Activated CD8-positive, alpha-beta memory T cell treated with anti-CD3 and anti-CD28 coated beads, Interleukin-2, amount 50 U/mL, for 24 hours (primary cell): ENCODE measurements around the gene SLC1A7.
A peak's percentile ranks its signal among the peaks of the same experiment; 100 is the strongest.
"Not testable (repeated sequence)": the region's sequence is repeated elsewhere in the genome, so short reads cannot be mapped to it uniquely, and the experiment has no call there.

Source experiments
- DNase-seq: peaks from one replicate; pipeline ENCODE4 v3.0.0-alpha.2; 2020; ENCODE audit errors: extremely low read depth

The SLC1A7 gene

DNA sequence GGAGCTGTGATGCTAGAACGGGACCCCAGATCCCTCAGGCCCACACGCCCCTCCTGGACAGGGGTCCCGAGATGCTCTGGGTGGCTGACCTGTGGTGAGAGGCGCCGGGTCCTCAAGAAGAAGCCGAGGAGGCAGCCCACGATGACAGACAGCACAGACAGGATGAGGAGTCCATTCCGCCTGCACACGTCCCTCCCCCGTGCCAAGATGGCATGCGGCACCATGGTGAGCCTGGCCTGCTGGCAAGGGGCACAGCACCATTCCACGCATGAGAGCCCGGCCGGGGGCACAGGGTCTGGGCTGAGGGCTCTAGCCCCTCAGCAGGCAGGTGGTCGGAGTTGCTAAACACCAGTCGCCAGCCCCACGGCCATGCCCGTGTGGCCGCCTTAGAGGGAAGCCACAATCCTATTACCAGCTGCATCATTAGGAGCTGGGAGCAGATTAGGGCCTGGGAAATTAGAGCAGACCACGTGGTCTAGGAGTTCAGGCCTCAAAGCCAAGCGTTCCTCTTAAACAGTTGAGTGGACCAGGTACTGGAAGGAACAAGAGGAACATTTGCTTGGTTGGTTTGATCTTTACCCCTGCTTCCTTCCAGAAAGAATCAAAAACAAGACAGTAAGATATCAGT lies at the start of gene SLC1A7:
Gene SLC1A7, minus strand, starts transcription at position 413 of the 628 bp plus-strand sequence. Its CDS starts 189 bp downstream, at position 224.
- DNase-seq, result no peak

DNA sequence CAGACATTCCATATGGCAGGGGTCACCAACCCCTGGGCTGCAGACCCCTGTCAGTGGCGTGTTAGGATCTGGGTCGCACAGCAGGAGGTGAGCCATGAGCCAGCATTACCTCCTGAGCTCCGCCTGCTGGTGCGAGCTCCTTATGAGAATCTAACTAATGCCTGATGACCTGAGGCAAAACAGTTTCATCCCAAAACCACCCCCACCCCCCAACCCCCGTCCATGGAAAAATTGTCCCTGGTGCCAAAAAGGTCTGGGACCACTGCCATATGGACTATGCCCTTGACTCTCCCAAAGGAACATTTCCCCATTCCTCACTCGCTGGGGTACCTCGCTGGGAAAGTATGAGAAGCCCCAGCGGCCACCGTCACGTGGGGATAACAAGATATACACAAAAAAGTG lies 47.8 kb upstream of the SLC1A7 start:
- DNase-seq, result no peak

- DNase-seq, result no peak
Observed at GRCh38 chr1:53189061-53189460, 46.6 kb upstream of the SLC1A7 start.

GRCh38 chr1:53188099-53188498 lies 45.7 kb upstream of the SLC1A7 start:
- DNase-seq, result no peak

- DNase-seq, result no peak
Observed at GRCh38 chr1:53187401-53187800, 45.0 kb upstream of the SLC1A7 start.

DNA sequence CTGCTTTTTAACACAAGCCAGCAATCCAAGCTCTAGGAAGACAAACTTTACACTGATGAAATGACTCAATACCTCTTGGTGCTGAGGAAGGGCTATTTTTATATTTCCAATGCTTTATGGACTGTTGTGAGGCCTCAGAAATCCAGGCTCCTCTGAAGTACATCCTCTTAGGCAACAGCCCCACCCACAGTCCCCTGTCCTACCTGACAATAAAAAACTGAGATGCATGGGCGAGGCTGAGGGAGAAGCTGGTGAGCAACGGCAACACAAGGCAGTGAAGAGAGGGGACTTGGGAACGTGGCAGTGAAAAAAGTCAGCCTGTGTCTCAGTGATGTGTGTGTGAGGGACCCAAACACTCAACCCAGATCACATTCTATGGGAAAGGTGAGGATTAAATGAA lies 44.1 kb upstream of the SLC1A7 start:
- no peak for DNase-seq

- DNase-seq, result not testable (repeated sequence)
Observed at GRCh38 chr1:53185955-53186297, 43.5 kb upstream of the SLC1A7 start.

- no peak for DNase-seq
Observed at GRCh38 chr1:53183095-53183990, 40.9 kb upstream of the SLC1A7 start.

GRCh38 chr1:53182716-53183094 lies 40.3 kb upstream of the SLC1A7 start:
- no peak for DNase-seq

- DNase-seq, result peak; percentile 56
Observed at GRCh38 chr1:53182111-53182593, 39.7 kb upstream of the SLC1A7 start.

GRCh38 chr1:53180951-53181350 lies 38.5 kb upstream of the SLC1A7 start:
- DNase-seq, result no peak

GRCh38 chr1:53180226-53180625 lies 37.8 kb upstream of the SLC1A7 start:
- DNase-seq, result no peak

GRCh38 chr1:53176452-53177208 lies 34.2 kb upstream of the SLC1A7 start:
- no peak for DNase-seq

DNA sequence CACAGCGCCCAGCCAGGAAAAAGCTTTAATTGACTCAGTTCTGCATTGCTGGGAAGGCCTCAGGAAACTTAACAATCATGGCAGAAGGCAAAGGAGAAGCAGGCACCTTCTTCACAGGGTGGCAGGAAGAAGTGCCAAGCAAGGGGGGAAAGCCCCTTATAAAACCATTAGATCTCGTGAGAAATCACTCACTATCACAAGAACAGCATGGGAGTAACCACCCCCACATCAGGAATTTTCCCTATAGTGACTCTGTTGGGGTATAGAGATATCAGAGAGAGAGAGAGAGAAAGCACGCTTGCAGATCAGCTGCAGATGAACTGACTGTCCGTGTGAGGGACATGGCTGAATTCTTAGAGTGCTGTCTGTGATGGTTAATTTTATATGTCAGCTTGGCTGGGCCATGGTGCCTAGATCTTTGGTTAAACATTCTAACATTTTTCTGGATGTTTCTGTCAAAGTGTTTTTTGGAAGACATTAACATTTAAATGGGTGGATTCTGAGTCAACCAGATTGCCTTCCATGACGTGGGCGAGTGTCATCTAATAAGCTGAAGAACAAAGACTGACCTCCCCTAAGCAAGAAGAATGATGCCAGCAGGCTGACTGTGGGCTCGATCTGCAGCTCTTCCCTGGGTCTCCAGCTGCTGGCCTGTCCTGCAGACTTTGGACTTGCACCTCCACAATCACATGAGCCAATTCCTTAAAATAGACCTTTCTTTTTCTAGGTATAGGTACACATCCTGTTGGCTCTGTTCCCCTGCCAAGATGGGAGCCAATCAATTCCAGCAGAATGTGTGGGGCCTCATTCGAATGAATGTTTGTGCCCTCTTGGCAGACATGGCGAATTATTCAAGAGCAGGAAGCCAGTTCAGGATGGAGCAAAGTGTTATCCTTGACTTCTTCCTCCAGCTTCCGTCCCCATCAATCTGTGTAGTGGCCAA lies 32.8 kb upstream of the SLC1A7 start:
- DNase-seq, result no peak

GRCh38 chr1:53172426-53173128 lies 30.1 kb upstream of the SLC1A7 start:
- no peak for DNase-seq

GRCh38 chr1:53166912-53167311 lies 24.5 kb upstream of the SLC1A7 start:
- DNase-seq, result no peak

GRCh38 chr1:53166366-53166765 lies 23.9 kb upstream of the SLC1A7 start:
- DNase-seq, result no peak

DNA sequence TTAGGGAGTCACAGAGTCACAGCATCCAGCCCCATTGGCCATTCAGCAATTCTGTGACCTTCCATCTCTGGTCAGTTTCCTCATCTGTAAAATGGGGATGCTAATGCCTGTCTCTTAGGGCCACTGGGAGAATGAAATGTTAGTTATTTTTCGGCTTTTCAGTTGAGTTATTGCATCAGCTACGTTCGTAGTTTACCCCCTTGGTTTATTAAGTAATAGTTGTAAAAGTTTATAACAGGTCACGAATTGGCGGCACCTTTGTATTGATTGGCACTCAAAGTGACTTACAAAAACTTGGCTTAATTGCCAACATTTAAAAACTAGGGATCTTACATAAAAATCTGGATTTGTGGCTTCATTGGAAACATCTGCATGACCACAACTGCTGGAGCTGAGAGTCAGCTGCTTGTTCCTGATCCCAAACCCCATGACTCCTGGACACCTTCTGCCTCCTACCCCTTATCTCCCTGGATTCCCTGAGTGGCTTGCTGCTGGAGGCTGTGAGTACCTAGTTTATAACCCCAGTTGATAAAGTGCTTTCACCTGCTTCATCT lies 23.0 kb upstream of the SLC1A7 start:
- no peak for DNase-seq

DNA sequence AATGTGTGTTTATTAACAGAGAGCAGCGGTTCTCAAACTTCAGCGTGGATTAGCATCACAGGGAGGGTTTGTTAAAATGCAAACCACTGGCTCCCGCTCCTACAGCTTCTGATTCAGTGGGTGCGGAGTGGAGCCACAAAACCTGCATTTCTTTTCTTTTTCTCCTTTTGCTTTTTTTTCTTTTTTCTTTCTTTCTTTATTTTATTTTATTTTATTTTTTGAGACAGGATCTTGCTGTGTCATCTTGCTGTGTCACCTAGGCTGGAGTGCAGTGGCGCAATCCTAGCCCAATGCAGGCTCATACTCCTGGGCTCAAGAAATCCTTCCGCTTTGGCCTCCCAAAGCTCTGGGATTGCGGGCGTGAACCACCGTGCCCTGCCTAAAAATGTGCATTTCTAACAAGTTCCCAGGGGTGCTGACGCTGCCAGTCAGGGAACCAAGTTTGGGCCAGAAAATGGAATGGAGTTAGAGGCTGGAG lies 20.9 kb upstream of the SLC1A7 start:
- no peak for DNase-seq

DNA sequence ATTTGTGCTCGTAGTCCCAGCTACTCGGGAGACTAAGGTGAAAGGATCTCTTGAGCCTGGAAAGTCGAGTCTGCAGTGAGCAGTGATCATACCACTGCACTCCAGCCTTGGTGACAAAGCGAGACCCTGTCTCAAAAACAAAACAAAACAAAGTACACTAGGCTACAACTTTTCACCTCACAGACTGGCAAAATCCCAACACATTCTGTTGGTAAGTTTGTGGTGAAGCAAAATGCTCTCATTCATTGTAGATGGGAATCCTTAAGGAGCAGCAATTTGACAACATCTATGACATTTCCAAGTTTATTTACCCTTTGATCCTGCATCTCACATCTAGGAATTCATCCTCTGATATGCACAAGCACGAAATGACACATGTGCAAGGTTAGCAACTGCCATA lies 20.2 kb upstream of the SLC1A7 start:
- DNase-seq, result no peak
